Thyroid gland (tissue), 4 donors: ENCODE results near the gene PLXNA1.

Experiments
- CTCF ChIP-seq, 6 experiments: fragments of 200-600 bp in 3 of 6; fragments of 450-650 bp in 3 of 6; sonication (generic) in 3 of 6; IDR thresholded peaks; one replicate each; pipeline ENCODE4 v1.5.1; 2016 to 2019; ENCODE audit warnings: antibody characterized with exemption in 6 of 6, mild to moderate bottlenecking in 2 of 6, inconsistent platforms in 1 of 6, moderate library complexity in 1 of 6
- POLR2A ChIP-seq, 2 donors: fragments of 450-650 bp; IDR thresholded peaks; one replicate each; pipeline ENCODE4 v1.6.1; 2017; ENCODE audit warnings: antibody characterized with exemption in 2 of 2, mild to moderate bottlenecking in 2 of 2, moderate library complexity in 1 of 2

- TF ChIP-seq CTCF (IDR thresholded peaks at IDR 0.05) (no peak), POLR2A (IDR thresholded peaks at IDR 0.05) (no peak)
Measured at GRCh38 chr3:126972866-126973265, 10.0 kb upstream of the PLXNA1 start.
